K562 (cell line): Measurements from ENCODE around the gene SATB2. TPM values are rescaled to one million over a fixed set of nuclear protein-coding genes. Genes with fewer than 3 reads are reported as not detected.

ENCODE experiments used
- ATAC-seq: fragments of 200-7000 bp; cut with Tn5 transposase; 3 replicates; pipeline ENCODE4 v1.9.1; 2020; ENCODE audit warnings: moderate library complexity
- BruUV-seq: library from RNA; stranded (reverse); fragments of 400-500 nt; replicated peaks from 2 replicates; lab custom pipeline; 2021; lab: Mats Ljungman, UMichigan
- CTCF ChIA-PET: fragments of 300-600 bp; formaldehyde crosslinking; extraction: SDS; loops from one replicate; lab custom pipeline; 2021; ENCODE audit warnings: low intra/inter-chr PET ratio; lab: Yijun Ruan, JAX
- POLR2A ChIA-PET: fragments of 300-600, 350-650 bp; sonication (Branson Sonifier 250); formaldehyde crosslinking; extraction: SDS; loops from one replicate; lab custom pipeline; 2021; ENCODE audit warnings: antibody characterized with exemption, inconsistent platforms; lab: Yijun Ruan, JAX
- DNase-seq, 4 experiments: peaks; one replicate each; pipeline versions ENCODE4 v3.0.0 to v3.0.0-alpha.2; 2011 to 2018; ENCODE audit warnings: low spot score in 3 of 4, mixed read lengths in 3 of 4; ENCODE audit errors: extremely low read depth in 1 of 4
- FAIRE-seq: peaks from 2 replicates; lab custom pipeline; 2011; peaks lifted over from hg19 to GRCh38; lab: Jason Lieb, UNC
- H2AFZ ChIP-seq: 2 replicates; pipeline ENCODE4 v1.6.0; 2011; ENCODE audit warnings: low read depth, low read length, control low read depth, inconsistent platforms
- H3K27ac ChIP-seq: fragments of 200-600 bp; 3 replicates; pipeline ENCODE4 v1.8.0; 2011; ENCODE audit warnings: low read depth, mild to moderate bottlenecking, control low read depth, inconsistent platforms, low read length, moderate library complexity, mixed read lengths; ENCODE audit errors: extremely low read depth
- H3K27me3 ChIP-seq, 2 experiments: fragments of 300-600 bp in 1 of 2; 2 replicates in 1 of 2; 3 replicates in 1 of 2; pipeline versions ENCODE4 v1.6.0 to v1.8.0; 2011; ENCODE audit warnings: inconsistent platforms in 2 of 2, low read length in 2 of 2, mild to moderate bottlenecking in 1 of 2, mixed read lengths in 1 of 2, moderate library complexity in 1 of 2; ENCODE audit not compliant: control insufficient read depth in 2 of 2, insufficient read depth in 2 of 2
- H3K36me3 ChIP-seq: fragments of 300-600 bp; 3 replicates; pipeline ENCODE4 v1.8.0; 2011; ENCODE audit warnings: mild to moderate bottlenecking, low read length, inconsistent platforms; ENCODE audit not compliant: control insufficient read depth, insufficient read depth
- H3K4me1 ChIP-seq, 2 experiments: fragments of 200-600 bp in 1 of 2; replicated peaks in 1 of 2; 2 replicates in 1 of 2; 3 replicates in 1 of 2; pipeline versions ENCODE4 v1.5.1 to v1.8.0; 2011; ENCODE audit warnings: inconsistent platforms in 2 of 2, low read length in 2 of 2, mild to moderate bottlenecking in 1 of 2, mixed read lengths in 1 of 2, moderate library complexity in 1 of 2; ENCODE audit not compliant: control insufficient read depth in 2 of 2, insufficient read depth in 2 of 2
- H3K4me2 ChIP-seq: 2 replicates; pipeline ENCODE4 v1.6.1; 2011; ENCODE audit warnings: low read length, control low read depth, inconsistent platforms, mixed read lengths; ENCODE audit not compliant: insufficient read depth
- H3K4me3 ChIP-seq: fragments of 200-600 bp; sonication (generic), shearing (Covaris generic); 2 replicates; pipeline ENCODE4 v1.5.1; 2016; ENCODE audit warnings: control low read depth, inconsistent platforms
- H3K79me2 ChIP-seq: fragments of 200-600 bp; 3 replicates; pipeline ENCODE4 v1.8.0; 2011; ENCODE audit warnings: low read length, inconsistent platforms; ENCODE audit not compliant: control insufficient read depth, insufficient read depth
- H3K9ac ChIP-seq, 2 experiments: 2 replicates each; pipeline versions ENCODE4 v1.6.0 to v1.6.1; 2011; ENCODE audit warnings: low read depth in 2 of 2, low read length in 2 of 2, control low read depth in 1 of 2, inconsistent platforms in 1 of 2, mild to moderate bottlenecking in 1 of 2, mixed read lengths in 1 of 2; ENCODE audit not compliant: insufficient read depth in 1 of 2
- H3K9me1 ChIP-seq: one replicate; pipeline ENCODE4 v1.6.0; 2011; ENCODE audit warnings: inconsistent platforms, mild to moderate bottlenecking, low read length, moderate library complexity; ENCODE audit not compliant: control insufficient read depth, insufficient read depth
- H3K9me3 ChIP-seq: replicated peaks from 2 replicates; pipeline ENCODE4 v1.5.1; 2011; ENCODE audit warnings: low read depth, low read length, inconsistent platforms; ENCODE audit not compliant: control insufficient read depth, insufficient read depth
- H4K20me1 ChIP-seq: replicated peaks from 2 replicates; pipeline ENCODE4 v1.6.1; 2011; ENCODE audit warnings: low read length, inconsistent platforms, mixed read lengths; ENCODE audit not compliant: control insufficient read depth, insufficient read depth
- BRD4 ChIP-seq: fragments of 200-600 bp; sonication (generic); IDR thresholded peaks from 2 replicates; pipeline ENCODE4 v1.6.1; 2017; ENCODE audit warnings: inconsistent platforms
- DDX20 ChIP-seq: fragments of 450-650 bp; IDR thresholded peaks from 2 replicates; pipeline ENCODE4 v1.6.1; 2016; ENCODE audit warnings: missing genetic modification characterization, low read depth, mild to moderate bottlenecking, missing compliant biosample characterization, moderate library complexity
- ILK ChIP-seq: fragments of 450-650 bp; IDR thresholded peaks from 2 replicates; pipeline ENCODE4 v1.6.1; 2016; ENCODE audit warnings: missing genetic modification characterization, low read depth, mild to moderate bottlenecking, missing compliant biosample characterization, moderate library complexity, borderline replicate concordance
- KAT2B ChIP-seq: IDR thresholded peaks from one replicate; pipeline ENCODE4 v1.6.1; 2012; ENCODE audit warnings: low read depth, mild to moderate bottlenecking, control low read depth, inconsistent platforms, low read length, moderate library complexity
- KDM5B ChIP-seq: fragments of 200-600 bp; sonication (generic); IDR thresholded peaks from 2 replicates; pipeline ENCODE4 v1.6.1; 2012; ENCODE audit warnings: low read depth, mild to moderate bottlenecking, moderate library complexity, low read length, control low read depth, inconsistent platforms; ENCODE audit not compliant: insufficient replicate concordance
- MCM7 ChIP-seq, 2 experiments: fragments of 450-650 bp; IDR thresholded peaks; 2 replicates each; pipeline ENCODE4 v1.6.1; 2016 to 2018
- NRF1 ChIP-seq, 2 experiments: fragments of 450-650 bp; IDR thresholded peaks in 1 of 2; conservative IDR thresholded peaks in 1 of 2; 2 replicates each; pipeline ENCODE4 v1.6.1; 2014; ENCODE audit warnings: mild to moderate bottlenecking in 2 of 2
- PHB2 ChIP-seq: fragments of 450-650 bp; IDR thresholded peaks from 2 replicates; pipeline ENCODE4 v1.6.1; 2017; ENCODE audit warnings: low read depth
- PRDM10 ChIP-seq: fragments of 450-650 bp; IDR thresholded peaks from 2 replicates; pipeline ENCODE4 v1.6.1; 2018; ENCODE audit not compliant: partially characterized antibody
- RBBP5 ChIP-seq: fragments of 200-600 bp; sonication (generic); IDR thresholded peaks from 2 replicates; pipeline ENCODE4 v1.6.1; 2012; ENCODE audit warnings: borderline replicate concordance, mild to moderate bottlenecking, low read length, control low read depth, inconsistent platforms; ENCODE audit not compliant: insufficient read depth, poor library complexity, severe bottlenecking
- RBM14 ChIP-seq: fragments of 200-400 bp; formaldehyde crosslinking; IDR thresholded peaks from 2 replicates; pipeline ENCODE4 v1.6.1; 2018; ENCODE audit warnings: low read depth, mild to moderate bottlenecking, low read length, moderate library complexity, borderline replicate concordance; ENCODE audit not compliant: insufficient read depth
- RHOXF2B ChIP-seq: fragments of 250-450 bp; sonication (Bioruptor Pico); conservative IDR thresholded peaks from 2 replicates; pipeline ENCODE4 v1.5.1; 2021
- XRCC3 ChIP-seq: fragments of 450-650 bp; IDR thresholded peaks from 2 replicates; pipeline ENCODE4 v1.6.1; 2017; ENCODE audit warnings: mild to moderate bottlenecking, moderate library complexity
- ZBTB5 ChIP-seq: fragments of 450-650 bp; IDR thresholded peaks from 2 replicates; pipeline ENCODE4 v1.6.1; 2017; ENCODE audit warnings: antibody characterized with exemption
- ZNF184 ChIP-seq: sonication (generic); formaldehyde crosslinking; IDR thresholded peaks from 2 replicates; pipeline ENCODE4 v1.5.0; 2020; ENCODE audit warnings: missing genetic modification reagents
- ZSCAN29 ChIP-seq: fragments of 450-650 bp; IDR thresholded peaks from 2 replicates; pipeline ENCODE4 v1.6.1; 2017
- WGBS: fragments of 100-300 bp; shearing (Covaris generic); methylation state at CpG from one replicate; pipeline ENCODE4 v1.1.6; 2016; ENCODE audit warnings: low coverage, mixed read lengths; ENCODE audit not compliant: insufficient coverage; ENCODE audit errors: missing lambda C conversion rate; 5-methylcytosine and 5-hydroxymethylcytosine counted together
- in situ Hi-C: fragments of 300-500 bp; cut with MboI; formaldehyde crosslinking; loops from 4 replicates; pipeline ENCODE4 v1.15.0; 2018; ENCODE audit warnings: inconsistent platforms, mixed read lengths
- intact Hi-C: fragments of 100-400 bp; cut with micrococcal nuclease; formaldehyde crosslinking; loops from 2 replicates; pipeline ENCODE4 v1.14.2; 2022
- polyA plus RNA-seq, 8 experiments: library from polyadenylated mRNA; depleted of rRNA in 4 of 8; stranded (reverse) in 5 of 8; unstranded in 3 of 8; fragments of >200 nt; fragmentation: Nextera tagmentation in 2 of 8; fragmentation: Illumina TruSeq in 1 of 8; extraction: Ambion mirVana in 2 of 8; extraction: Trizol in 1 of 8; gene quantifications; 2 replicates each; pipeline versions ENCODE4 v1.2.1 to v1.2.3, GENCODE V29; 2011 to 2014; ENCODE audit warnings: inconsistent platforms in 1 of 8, missing spikeins in 1 of 8
- total RNA-seq, 7 experiments: library from RNA; depleted of rRNA in 6 of 7; stranded (reverse); fragments of >200 nt in 6 of 7; fragmentation: Illumina TruSeq in 2 of 7; extraction: Trizol in 2 of 7; gene quantifications; 2 replicates each; pipeline versions ENCODE4 v1.2.1 to v1.2.3, GENCODE V29; 2011 to 2021; ENCODE audit warnings: low replicate concordance in 1 of 7
- TF ChIP-seq, protein P1 (sequence below): fragments of 250-450 bp; sonication (Bioruptor Pico); IDR thresholded peaks from 2 replicates; pipeline ENCODE4 v1.9.0; 2021; ENCODE audit warnings: mild to moderate bottlenecking

The SATB2 gene
- total and polyA plus RNA-seq, 9 of the 15 experiments (the other 6 are each of a cell fraction or from before 2014, with no cell fraction given) = 4.5 to 34.0 (median 15.1) TPM

DNA sequence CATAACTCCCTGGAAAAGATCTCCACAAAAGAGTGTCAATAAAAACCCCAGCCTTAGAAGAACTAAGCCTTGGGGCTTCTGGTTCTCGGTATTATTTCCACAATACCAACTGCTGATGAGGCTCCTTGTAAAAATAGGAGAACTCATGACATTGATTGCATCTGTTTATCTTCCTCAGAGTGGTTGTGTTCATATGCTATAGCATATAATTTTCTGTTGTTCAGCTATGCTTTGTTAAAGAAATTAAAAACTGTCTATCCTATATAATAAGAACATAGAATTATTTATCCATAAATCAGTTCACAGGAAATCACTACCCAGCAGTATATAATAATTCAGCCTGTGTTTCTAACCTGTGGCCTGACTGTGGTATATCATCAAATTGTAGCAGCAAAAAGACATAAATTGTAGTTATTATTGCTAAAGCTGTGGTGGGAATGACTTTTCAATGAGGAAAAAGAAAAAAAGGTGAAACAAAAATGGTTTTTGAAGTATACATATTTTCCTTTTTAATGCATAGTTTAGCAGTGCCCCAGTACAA lies 68.9 kb downstream of the SATB2 start (continued):
- TF ChIP-seq NRF1 (conservative IDR thresholded peaks at IDR 0.05 in 1 of 2, IDR thresholded peaks at IDR 0.05 in 1 of 2) (no peak), XRCC3 (no peak), KDM5B (no peak), ILK (no peak)

DNA sequence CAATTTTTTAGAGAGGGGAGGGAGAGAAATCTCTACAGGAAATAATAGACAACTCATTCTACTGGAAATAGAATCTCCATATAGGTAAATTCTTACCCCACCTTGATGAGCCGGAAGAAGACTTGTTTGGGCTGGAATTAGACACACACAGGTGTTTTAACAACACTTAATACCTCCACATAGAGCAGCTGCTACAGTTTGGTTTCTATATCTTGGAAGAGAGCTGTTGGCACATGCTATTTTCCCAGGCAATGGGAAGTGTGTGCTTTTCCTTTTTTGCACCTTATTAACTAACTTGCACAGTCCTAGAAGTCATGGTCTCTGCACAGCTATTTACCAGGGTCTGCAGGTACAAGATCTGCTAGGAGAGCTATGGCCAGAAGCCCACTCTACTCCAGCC lies 73.7 kb downstream of the SATB2 start:
- no peak for FAIRE-seq
- POLR2A ChIA-PET = no interaction called here
- no peak for DNase-seq
- in situ Hi-C loops = no loop called here
- Histone ChIP-seq H2AFZ (no peak overlapping the region), H4K20me1 (no peaks in the 10 kb centered on the region), H3K9me3 (no peaks in the 10 kb centered on the region), H3K27me3 (no peaks in the 10 kb centered on the region), H3K4me3 (no peak overlapping the region), H3K27ac (no peak overlapping the region), H3K9me1 (no peaks in the 10 kb centered on the region), H3K79me2 (peaks cover 27% of the 10 kb centered on the region; the same call in 2 of the 3 replicates), H3K9ac (no peak overlapping the region), H3K36me3 (peaks cover 71% of the 10 kb centered on the region; the same call in 2 of the 3 replicates), H3K4me2 (no peak overlapping the region), H3K4me1 (no peaks in the 10 kb centered on the region; a peak in 1 of 5 replicates)
- intact Hi-C loops = no loop called here
- CTCF ChIA-PET = no interaction called here
- ATAC-seq = no peak
- WGBS = 100% methylated on average over 1 of the region's 1 CpG
- BruUV-seq = no TSS peak
- TF ChIP-seq MCM7 (IDR thresholded peaks at IDR 0.05) (no peak), RHOXF2B (CRISPR knock-in tag) (no peak), DDX20 (tag) (no peak), PHB2 (no peak), KAT2B (no peak), RBBP5 (no peak), ZBTB5 (no peak), BRD4 (no peak), ZSCAN29 (no peak), ZNF184 (CRISPR knock-in tag) (no peak), RBM14 (no peak), PRDM10 (no peak)
- TF ChIP-seq, protein P1, sequence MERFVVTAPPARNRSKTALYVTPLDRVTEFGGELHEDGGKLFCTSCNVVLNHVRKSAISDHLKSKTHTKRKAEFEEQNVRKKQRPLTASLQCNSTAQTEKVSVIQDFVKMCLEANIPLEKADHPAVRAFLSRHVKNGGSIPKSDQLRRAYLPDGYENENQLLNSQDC (CRISPR knock-in tag) = no peak
